HL-60 (cell line): Measurements from ENCODE around the gene CHMP6.

ENCODE experiments used
- DNase-seq, 2 experiments: peaks; one replicate each; pipeline ENCODE4 v3.0.0-alpha.2; 2010 to 2020; ENCODE audit warnings: low read depth in 1 of 2, low spot score in 1 of 2
- H3K27ac ChIP-seq: fragments of 250-450 bp; sonication (Bioruptor Pico); replicated peaks from 2 replicates; pipeline ENCODE4 v1.5.1; 2020; ENCODE audit warnings: mild to moderate bottlenecking, moderate library complexity
- H3K27me3 ChIP-seq: fragments of 250-450 bp; sonication (Bioruptor Pico); 2 replicates; pipeline ENCODE4 v1.5.1; 2021; ENCODE audit warnings: mild to moderate bottlenecking, moderate library complexity; ENCODE audit not compliant: insufficient read depth, poor library complexity, severe bottlenecking
- H3K4me3 ChIP-seq: replicated peaks from 2 replicates; pipeline ENCODE4 v1.5.1; 2011; ENCODE audit warnings: mild to moderate bottlenecking, control low read depth, low read length; ENCODE audit not compliant: insufficient read depth
- GABPA ChIP-seq: IDR thresholded peaks from 2 replicates; pipeline ENCODE4 v1.6.1; 2012; ENCODE audit warnings: low read depth
- POLR2AphosphoS5 ChIP-seq: IDR thresholded peaks from 2 replicates; pipeline ENCODE4 v1.6.1; 2012; ENCODE audit warnings: low read depth
- REST ChIP-seq: IDR thresholded peaks from 2 replicates; pipeline ENCODE4 v1.6.1; 2012; ENCODE audit warnings: low read depth; ENCODE audit not compliant: insufficient replicate concordance
- SPI1 ChIP-seq: IDR thresholded peaks from 2 replicates; pipeline ENCODE4 v1.6.1; 2012; ENCODE audit warnings: low read depth, mild to moderate bottlenecking, borderline replicate concordance
- TF ChIP-seq, protein P1 (sequence below): IDR thresholded peaks from one replicate; pipeline ENCODE4 v1.5.1; 2011; ENCODE audit warnings: low read length, control low read depth, inconsistent platforms; ENCODE audit not compliant: insufficient read depth

Gene CHMP6

DNA sequence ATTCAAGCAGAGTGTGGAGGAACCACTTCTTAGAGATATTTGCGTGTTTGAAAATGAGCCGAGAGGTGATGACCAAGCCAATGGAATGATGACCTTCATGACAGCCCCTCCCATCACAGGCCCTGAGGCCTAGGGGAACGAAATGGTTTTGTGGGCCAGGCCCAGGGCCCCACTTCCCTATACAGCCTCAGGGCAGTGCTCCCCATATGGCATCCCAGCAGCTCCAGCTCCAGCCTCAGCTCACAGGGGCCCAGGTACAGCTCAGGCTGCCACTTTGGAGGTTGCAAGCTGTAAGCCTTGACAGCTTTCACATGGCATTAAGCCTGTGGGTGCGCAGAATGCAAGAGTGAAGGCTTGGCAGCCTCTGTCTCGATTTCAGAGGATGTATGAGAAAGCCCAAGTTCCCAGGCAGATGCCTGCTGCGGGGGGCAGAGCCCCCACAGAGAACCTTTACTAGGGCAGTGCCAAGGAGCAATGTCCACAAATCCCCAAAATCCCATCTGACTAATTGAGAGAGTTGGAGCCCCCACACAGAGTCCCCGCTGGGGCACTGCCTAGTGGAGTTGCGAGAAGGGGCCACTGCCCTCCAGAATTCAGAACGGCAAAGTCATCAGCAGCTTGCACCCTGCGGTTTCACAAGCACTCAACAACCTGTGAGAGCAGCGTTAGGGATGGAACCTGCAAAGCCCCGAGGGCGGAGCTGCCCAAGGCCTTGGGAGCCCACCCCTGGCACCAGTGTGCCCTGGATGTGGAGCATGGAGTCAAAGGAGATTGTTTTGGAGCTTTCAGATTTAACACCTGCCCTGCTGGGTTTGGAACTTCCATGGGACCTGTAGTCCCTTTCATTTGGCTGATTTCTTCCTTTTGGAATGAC is 21.2 kb downstream of the CHMP6 start:
- DNase-seq: no peak
- Histone ChIP-seq H3K4me3 (no peak overlapping the region), H3K27ac (no peak overlapping the region), H3K27me3 (no peaks in the 10 kb centered on the region)
- no peak for TF ChIP-seq SPI1
- TF ChIP-seq, protein P1, sequence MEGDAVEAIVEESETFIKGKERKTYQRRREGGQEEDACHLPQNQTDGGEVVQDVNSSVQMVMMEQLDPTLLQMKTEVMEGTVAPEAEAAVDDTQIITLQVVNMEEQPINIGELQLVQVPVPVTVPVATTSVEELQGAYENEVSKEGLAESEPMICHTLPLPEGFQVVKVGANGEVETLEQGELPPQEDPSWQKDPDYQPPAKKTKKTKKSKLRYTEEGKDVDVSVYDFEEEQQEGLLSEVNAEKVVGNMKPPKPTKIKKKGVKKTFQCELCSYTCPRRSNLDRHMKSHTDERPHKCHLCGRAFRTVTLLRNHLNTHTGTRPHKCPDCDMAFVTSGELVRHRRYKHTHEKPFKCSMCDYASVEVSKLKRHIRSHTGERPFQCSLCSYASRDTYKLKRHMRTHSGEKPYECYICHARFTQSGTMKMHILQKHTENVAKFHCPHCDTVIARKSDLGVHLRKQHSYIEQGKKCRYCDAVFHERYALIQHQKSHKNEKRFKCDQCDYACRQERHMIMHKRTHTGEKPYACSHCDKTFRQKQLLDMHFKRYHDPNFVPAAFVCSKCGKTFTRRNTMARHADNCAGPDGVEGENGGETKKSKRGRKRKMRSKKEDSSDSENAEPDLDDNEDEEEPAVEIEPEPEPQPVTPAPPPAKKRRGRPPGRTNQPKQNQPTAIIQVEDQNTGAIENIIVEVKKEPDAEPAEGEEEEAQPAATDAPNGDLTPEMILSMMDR: no peak
- no peak for TF ChIP-seq POLR2AphosphoS5
- no peak for TF ChIP-seq GABPA
- TF ChIP-seq REST: no peak

DNA sequence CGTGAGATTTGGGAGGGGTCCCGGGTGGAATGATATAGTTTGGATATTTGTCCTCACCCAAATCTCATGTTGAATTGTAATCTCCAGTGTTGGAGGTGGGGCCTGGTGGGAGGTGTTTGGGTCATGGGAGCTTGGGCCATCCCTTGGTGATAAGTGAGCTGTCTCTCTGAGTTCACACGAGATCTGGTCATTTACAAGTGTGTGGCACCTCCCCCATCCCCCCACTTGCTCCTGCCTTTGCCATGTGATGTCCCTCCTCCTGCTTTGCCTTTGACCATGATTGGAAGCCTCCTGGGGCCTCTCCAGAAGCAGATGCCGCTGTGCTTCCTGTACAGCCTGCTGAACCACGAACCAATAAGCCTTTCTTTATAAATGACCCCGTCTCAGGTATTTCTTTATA is 22.0 kb downstream of the CHMP6 start:
- Histone ChIP-seq H3K27ac (no peak overlapping the region), H3K27me3 (no peaks in the 10 kb centered on the region), H3K4me3 (no peak overlapping the region)
- TF ChIP-seq GABPA: no peak
- no peak for TF ChIP-seq REST
- TF ChIP-seq, protein P1: no peak
- no peak for TF ChIP-seq POLR2AphosphoS5
- TF ChIP-seq SPI1: no peak
- no peak for DNase-seq

DNA sequence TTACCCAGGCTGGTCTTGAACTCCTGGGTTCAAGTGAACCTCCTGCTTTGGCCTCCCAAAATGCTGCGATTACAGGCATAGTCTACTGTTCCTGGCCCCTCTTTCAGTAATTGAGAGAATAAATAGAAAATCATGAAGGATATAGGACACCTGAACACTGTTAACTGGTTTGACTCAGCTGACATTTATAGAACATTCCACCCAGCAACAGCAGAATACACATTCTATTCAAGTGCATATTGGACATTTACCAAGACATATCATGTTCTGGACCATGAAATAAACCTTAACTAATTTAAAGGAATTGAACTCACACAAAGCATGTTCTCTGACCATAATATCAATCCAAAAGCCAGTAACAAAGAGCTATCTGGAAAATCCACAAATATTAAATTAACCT is 23.5 kb downstream of the CHMP6 start:
- TF ChIP-seq SPI1 (no peak), GABPA (no peak), REST (no peak)
- TF ChIP-seq, protein P1: no peak
- DNase-seq: no peak
- H3K27ac ChIP-seq: no peak overlapping the region
- H3K4me3 ChIP-seq: no peak overlapping the region
- no peaks in the 10 kb centered on the region for H3K27me3 ChIP-seq
